GM10847 (cell line): ENCODE results near the gene CAPN8.

ENCODE experiments used
- POLR2A ChIP-seq: IDR thresholded peaks from 2 replicates; pipeline ENCODE4 v1.6.1; 2011; ENCODE audit not compliant: insufficient read length; ENCODE audit errors: extremely low read depth

Gene CAPN8

GRCh38 chr1:223707256-223708000 is 41.9 kb upstream of the CAPN8 start:
- TF ChIP-seq POLR2A = no peak

GRCh38 chr1:223706077-223706973 is 40.8 kb upstream of the CAPN8 start:
- TF ChIP-seq POLR2A = no peak

GRCh38 chr1:223704921-223705878 is 39.7 kb upstream of the CAPN8 start:
- no peak for TF ChIP-seq POLR2A

GRCh38 chr1:223703668-223704013 is 38.1 kb upstream of the CAPN8 start:
- TF ChIP-seq POLR2A = no peak

- no peak for TF ChIP-seq POLR2A
These were observed 37.5 kb upstream of the CAPN8 start for GRCh38 chr1:223702735-223703667.

GRCh38 chr1:223700942-223701637 is 35.6 kb upstream of the CAPN8 start:
- TF ChIP-seq POLR2A = no peak

GRCh38 chr1:223700388-223700918 is 35.0 kb upstream of the CAPN8 start:
- TF ChIP-seq POLR2A = no peak

GRCh38 chr1:223695941-223696340 is 30.4 kb upstream of the CAPN8 start:
- TF ChIP-seq POLR2A = no peak

GRCh38 chr1:223695014-223695548 is 29.6 kb upstream of the CAPN8 start:
- TF ChIP-seq POLR2A = no peak

- no peak for TF ChIP-seq POLR2A
These were observed 25.6 kb upstream of the CAPN8 start for GRCh38 chr1:223691121-223691520.

- TF ChIP-seq POLR2A = no peak
These were observed 18.9 kb upstream of the CAPN8 start for GRCh38 chr1:223684488-223684792.

GRCh38 chr1:223683586-223684487 is 18.3 kb upstream of the CAPN8 start:
- TF ChIP-seq POLR2A = no peak
